ENCODE data around the gene MND1. TPM values are rescaled to one million over a fixed set of nuclear protein-coding genes. Genes with fewer than 3 reads are reported as not detected.
A peak's percentile ranks its signal among the peaks of the same experiment; 100 is the strongest.

The MND1 gene
- total RNA-seq, 1 experiment from 2014 or later, result 21.8 TPM

GRCh38 chr4:153346563-153346962 lies 2.1 kb downstream of the MND1 start:
- H3K9me3 Mint-ChIP-seq (ENCODE audit: unreplicated experiment), result no peaks in the 10 kb centered on the region
- TF ChIP-seq CTCF (IDR thresholded peaks at IDR 0.05; ENCODE audit: insufficient read depth in 1 of 2, low read depth in 1 of 2, low read length in 1 of 2, severe bottlenecking in 1 of 2, unreplicated experiment in 1 of 2), result no peak
- H3K27me3 ChIP-seq (replicated peaks; ENCODE audit: control insufficient read depth, insufficient read depth, low read length), result no peaks in the 10 kb centered on the region
- no peaks in the 10 kb centered on the region for H3K27me3 Mint-ChIP-seq (ENCODE audit: insufficient read depth, unreplicated experiment)
- no peak overlapping the region for H3K4me3 ChIP-seq (ENCODE audit: low read depth, low read length)
- DNase-seq, result no peak
- ChIA-PET POLR2A (no interaction called here), CTCF (interaction anchor here (0.5 to 1.7 kb wide), 2 partner anchors 10 to 228 kb away, joined by 3 to 9 read pairs; no protein-coding TSS in a partner anchor)
- intact Hi-C loops (cut with micrococcal nuclease; ENCODE audit: unreplicated experiment), result no loop called here
- BruUV-seq (replicated peaks), result no TSS peak
- peaks cover 20% of the 10 kb centered on the region for H3K4me1 Mint-ChIP-seq (ENCODE audit: low read depth, unreplicated experiment)
- peaks cover 5% of the 10 kb centered on the region for H3K36me3 Mint-ChIP-seq (ENCODE audit: insufficient read depth, unreplicated experiment)
- no peak overlapping the region for H3K27ac Mint-ChIP-seq (ENCODE audit: unreplicated experiment)
- H3K36me3 ChIP-seq (ENCODE audit: control insufficient read depth, insufficient read depth, low read length), result no peaks in the 10 kb centered on the region
- no peak overlapping the region for H3K4me3 Mint-ChIP-seq (ENCODE audit: unreplicated experiment)
- peaks cover 17% of the 10 kb centered on the region for H3K4me1 ChIP-seq
- no peaks in the 10 kb centered on the region for H3K9me3 ChIP-seq

GRCh38 chr4:153347117-153347516 lies 2.6 kb downstream of the MND1 start:
- Histone ChIP-seq H3K9me3 (no peaks in the 10 kb centered on the region), H3K4me3 (ENCODE audit: low read depth, low read length) (no peak overlapping the region), H3K27me3 (replicated peaks; ENCODE audit: control insufficient read depth, insufficient read depth, low read length) (no peaks in the 10 kb centered on the region), H3K36me3 (ENCODE audit: control insufficient read depth, insufficient read depth, low read length) (no peaks in the 10 kb centered on the region), H3K4me1 (peaks cover 17% of the 10 kb centered on the region)
- Mint-ChIP-seq H3K27me3 (ENCODE audit: insufficient read depth, unreplicated experiment) (no peaks in the 10 kb centered on the region), H3K4me1 (ENCODE audit: low read depth, unreplicated experiment) (peaks cover 20% of the 10 kb centered on the region), H3K36me3 (ENCODE audit: insufficient read depth, unreplicated experiment) (peaks cover 5% of the 10 kb centered on the region), H3K27ac (ENCODE audit: unreplicated experiment) (peak overlapping the region; percentile 2), H3K9me3 (ENCODE audit: unreplicated experiment) (no peaks in the 10 kb centered on the region), H3K4me3 (ENCODE audit: unreplicated experiment) (no peak overlapping the region)
- DNase-seq, result no peak
- intact Hi-C loops (cut with micrococcal nuclease; ENCODE audit: unreplicated experiment), result no loop called here
- ChIA-PET POLR2A (no interaction called here), CTCF (interaction anchor here (0.5 to 1.7 kb wide), 2 partner anchors 11 to 227 kb away, joined by 3 to 9 read pairs; no protein-coding TSS in a partner anchor)
- no TSS peak for BruUV-seq (replicated peaks)
- TF ChIP-seq CTCF (IDR thresholded peaks at IDR 0.05; ENCODE audit: insufficient read depth in 1 of 2, low read depth in 1 of 2, low read length in 1 of 2, severe bottlenecking in 1 of 2, unreplicated experiment in 1 of 2), result no peak

GRCh38 chr4:153348006-153348405 lies 3.5 kb downstream of the MND1 start:
- no peaks in the 10 kb centered on the region for H3K27me3 Mint-ChIP-seq (ENCODE audit: insufficient read depth, unreplicated experiment)
- Histone ChIP-seq H3K4me3 (ENCODE audit: low read depth, low read length) (no peak overlapping the region), H3K4me1 (peaks cover 17% of the 10 kb centered on the region), H3K9me3 (no peaks in the 10 kb centered on the region), H3K27me3 (replicated peaks; ENCODE audit: control insufficient read depth, insufficient read depth, low read length) (no peaks in the 10 kb centered on the region), H3K36me3 (ENCODE audit: control insufficient read depth, insufficient read depth, low read length) (no peaks in the 10 kb centered on the region)
- intact Hi-C loops (cut with micrococcal nuclease; ENCODE audit: unreplicated experiment), result no loop called here
- H3K9me3 Mint-ChIP-seq (ENCODE audit: unreplicated experiment), result no peaks in the 10 kb centered on the region
- H3K4me1 Mint-ChIP-seq (ENCODE audit: low read depth, unreplicated experiment), result peaks cover 20% of the 10 kb centered on the region
- no peak for TF ChIP-seq CTCF (IDR thresholded peaks at IDR 0.05; ENCODE audit: insufficient read depth in 1 of 2, low read depth in 1 of 2, low read length in 1 of 2, severe bottlenecking in 1 of 2, unreplicated experiment in 1 of 2)
- CTCF ChIA-PET, result interaction anchor here (0.8 kb wide), 1 partner anchor 226 kb away, joined by 3 read pairs; no protein-coding TSS in a partner anchor
- no TSS peak for BruUV-seq (replicated peaks)
- no peak for DNase-seq
- POLR2A ChIA-PET, result no interaction called here
- peak overlapping the region; percentile 2 for H3K27ac Mint-ChIP-seq (ENCODE audit: unreplicated experiment)
- no peak overlapping the region for H3K4me3 Mint-ChIP-seq (ENCODE audit: unreplicated experiment)
- H3K36me3 Mint-ChIP-seq (ENCODE audit: insufficient read depth, unreplicated experiment), result peaks cover 5% of the 10 kb centered on the region
